Activated CD4-positive, alpha-beta T cell treated with anti-CD3 and anti-CD28 coated beads, Interleukin-2, amount 10 ng/mL, durations not matched to agents 24 days and 14 days (primary cell): ENCODE measurements around the gene SIRT7. TPM values are rescaled to one million over a fixed set of nuclear protein-coding genes. Genes with fewer than 3 reads are reported as not detected.

Experiments used
- DNase-seq: peaks from one replicate; pipeline ENCODE4 v3.0.0; 2022
- H3K27ac Mint-ChIP-seq: one replicate; pipeline ENCODE4 v1.8.0; 2022; ENCODE audit warnings: mild to moderate bottlenecking, mixed read lengths
- H3K27me3 Mint-ChIP-seq: one replicate; pipeline ENCODE4 v1.8.0; 2022; ENCODE audit warnings: mixed read lengths
- H3K36me3 Mint-ChIP-seq: one replicate; pipeline ENCODE4 v1.8.0; 2022; ENCODE audit warnings: low read depth, mild to moderate bottlenecking, mixed read lengths
- H3K4me1 Mint-ChIP-seq: one replicate; pipeline ENCODE4 v1.8.0; 2021; ENCODE audit warnings: mixed read lengths
- H3K4me3 Mint-ChIP-seq: one replicate; pipeline ENCODE4 v1.8.0; 2022; ENCODE audit warnings: mild to moderate bottlenecking, moderate library complexity, mixed read lengths
- H3K9me3 Mint-ChIP-seq: one replicate; pipeline ENCODE4 v1.8.0; 2021; ENCODE audit warnings: mixed read lengths
- intact Hi-C: fragments of 100-400 bp; cut with micrococcal nuclease; formaldehyde crosslinking; loops from one replicate; pipeline ENCODE4 v1.15.1; 2023
- total RNA-seq: library from RNA; stranded (reverse); gene quantifications from 2 replicates; pipeline ENCODE4 v1.2.3, GENCODE V29; 2022

The SIRT7 gene
- total RNA-seq, 1 donor from 2014 or later = 54.9 TPM

- H3K4me1 Mint-ChIP-seq = peaks cover 20% of the 10 kb centered on the region
- intact Hi-C loops = no loop called here
- no peaks in the 10 kb centered on the region for H3K9me3 Mint-ChIP-seq
- no peak for DNase-seq
- H3K36me3 Mint-ChIP-seq = peaks cover 18% of the 10 kb centered on the region
- peaks cover 6% of the 10 kb centered on the region for H3K27me3 Mint-ChIP-seq
- no peak overlapping the region for H3K27ac Mint-ChIP-seq
- no peak overlapping the region for H3K4me3 Mint-ChIP-seq
Measured at GRCh38 chr17:81931189-81931556, 13.2 kb upstream of the SIRT7 start.

DNA sequence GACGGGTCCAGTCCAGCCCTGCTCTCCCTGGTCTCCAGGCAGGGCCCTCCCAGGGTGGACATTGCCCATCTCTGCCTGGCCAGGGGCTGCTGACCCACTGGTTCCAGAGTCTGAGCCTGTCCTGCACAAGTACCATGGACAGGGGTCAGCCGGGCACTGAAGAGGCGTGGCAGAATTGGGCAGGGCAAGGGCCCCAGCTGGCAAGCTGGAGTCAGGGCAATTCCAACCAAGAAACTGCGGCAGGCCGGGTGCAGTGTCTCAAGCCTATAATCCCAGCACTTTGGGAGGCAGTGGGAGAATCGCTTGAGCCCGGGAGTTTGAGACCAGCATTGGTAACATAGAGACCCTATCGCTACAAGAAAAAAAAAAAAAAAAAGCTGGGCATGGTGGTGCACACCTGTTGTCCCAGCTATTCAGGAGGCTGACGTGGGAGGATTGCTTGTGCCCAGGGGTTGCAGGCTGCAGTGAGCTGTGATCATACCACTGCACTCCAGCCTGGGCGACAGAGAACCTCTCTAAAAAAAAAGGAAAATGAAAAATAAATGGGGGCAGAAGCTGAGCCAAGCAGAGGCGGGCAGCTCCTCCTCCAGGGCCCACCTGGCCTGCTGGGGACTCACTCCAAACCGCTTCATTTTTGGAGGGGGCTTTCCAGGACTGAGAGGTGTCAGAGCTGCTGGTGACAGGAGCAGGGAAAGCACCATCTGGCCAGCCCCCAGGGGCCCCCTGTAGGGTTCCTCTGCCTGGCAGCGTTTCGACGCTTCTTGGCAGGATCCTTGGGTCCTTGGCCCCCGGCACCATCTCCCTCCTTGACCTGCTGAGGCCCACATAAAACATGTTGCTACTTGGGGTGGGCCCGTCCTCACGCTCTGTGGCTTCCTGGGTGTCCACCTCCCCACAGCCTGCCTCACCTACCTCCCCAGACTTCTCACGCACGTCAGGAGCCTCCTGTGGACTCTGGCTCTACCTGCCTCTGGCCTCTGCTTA, 12.5 kb upstream of the SIRT7 start:
- DNase-seq = no peak
- Mint-ChIP-seq H3K27me3 (peaks cover 6% of the 10 kb centered on the region), H3K27ac (no peak overlapping the region), H3K9me3 (no peaks in the 10 kb centered on the region), H3K4me3 (no peak overlapping the region), H3K36me3 (peaks cover 14% of the 10 kb centered on the region), H3K4me1 (peaks cover 20% of the 10 kb centered on the region)
- intact Hi-C loops = no loop called here

GRCh38 chr17:81929253-81930141, 11.5 kb upstream of the SIRT7 start:
- no peak overlapping the region for H3K27ac Mint-ChIP-seq
- intact Hi-C loops = loop anchor here (5.0 kb wide), 1 partner anchor 57 kb away; the partner anchor contains the start of gene ARHGDIA

DNA sequence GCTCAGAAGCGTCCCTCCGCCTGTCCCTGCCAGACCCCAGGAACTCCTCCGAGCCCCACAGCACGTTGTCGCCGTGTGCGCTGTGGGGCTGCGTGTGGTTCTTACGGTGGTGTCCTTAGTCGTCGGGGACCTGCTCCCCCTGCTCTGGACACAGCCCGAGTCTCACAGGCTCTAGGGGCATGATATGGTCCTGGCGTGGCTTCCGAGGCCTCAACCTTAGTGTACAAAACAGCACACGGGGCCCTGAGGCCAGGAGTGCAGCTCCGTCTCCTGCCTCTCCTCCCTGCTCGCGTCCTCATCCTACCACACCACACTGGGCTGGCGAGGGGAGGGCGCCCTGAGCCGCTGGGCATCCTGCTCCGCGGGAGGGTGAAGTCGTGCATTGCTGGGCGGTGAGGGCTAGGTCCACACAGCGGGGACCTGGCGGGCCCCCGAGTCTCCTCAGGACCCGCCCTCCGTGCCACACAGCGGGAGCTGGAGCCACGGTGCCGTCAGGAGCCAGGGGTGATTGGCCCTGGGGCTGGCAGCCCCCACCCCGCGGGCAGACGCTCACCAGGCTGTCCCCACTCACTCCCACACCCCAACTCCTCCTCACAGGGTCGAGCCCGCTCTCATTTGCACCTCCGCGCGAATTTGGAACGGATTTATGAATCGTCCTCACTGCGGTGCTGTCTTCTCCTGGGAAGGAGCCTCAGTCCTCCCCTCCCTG, 10.7 kb upstream of the SIRT7 start:
- no peak overlapping the region for H3K27ac Mint-ChIP-seq
- DNase-seq = no peak
- intact Hi-C loops = loop anchor here (5.0 kb wide), 1 partner anchor 56 kb away; the partner anchor contains the start of gene ARHGDIA
- H3K9me3 Mint-ChIP-seq = no peaks in the 10 kb centered on the region
- peak overlapping the region; percentile 73 for H3K4me3 Mint-ChIP-seq
- H3K27me3 Mint-ChIP-seq = peaks cover 6% of the 10 kb centered on the region
- peaks cover 7% of the 10 kb centered on the region for H3K36me3 Mint-ChIP-seq
- H3K4me1 Mint-ChIP-seq = peaks cover 26% of the 10 kb centered on the region

More at GRCh38 chr17:81929253-81930141, 11.5 kb upstream of the SIRT7 start:
- DNase-seq = no peak
- Mint-ChIP-seq H3K4me3 (peak overlapping the region; percentile 73), H3K4me1 (peaks cover 23% of the 10 kb centered on the region), H3K9me3 (no peaks in the 10 kb centered on the region), H3K27me3 (peaks cover 6% of the 10 kb centered on the region), H3K36me3 (peaks cover 11% of the 10 kb centered on the region)

DNA sequence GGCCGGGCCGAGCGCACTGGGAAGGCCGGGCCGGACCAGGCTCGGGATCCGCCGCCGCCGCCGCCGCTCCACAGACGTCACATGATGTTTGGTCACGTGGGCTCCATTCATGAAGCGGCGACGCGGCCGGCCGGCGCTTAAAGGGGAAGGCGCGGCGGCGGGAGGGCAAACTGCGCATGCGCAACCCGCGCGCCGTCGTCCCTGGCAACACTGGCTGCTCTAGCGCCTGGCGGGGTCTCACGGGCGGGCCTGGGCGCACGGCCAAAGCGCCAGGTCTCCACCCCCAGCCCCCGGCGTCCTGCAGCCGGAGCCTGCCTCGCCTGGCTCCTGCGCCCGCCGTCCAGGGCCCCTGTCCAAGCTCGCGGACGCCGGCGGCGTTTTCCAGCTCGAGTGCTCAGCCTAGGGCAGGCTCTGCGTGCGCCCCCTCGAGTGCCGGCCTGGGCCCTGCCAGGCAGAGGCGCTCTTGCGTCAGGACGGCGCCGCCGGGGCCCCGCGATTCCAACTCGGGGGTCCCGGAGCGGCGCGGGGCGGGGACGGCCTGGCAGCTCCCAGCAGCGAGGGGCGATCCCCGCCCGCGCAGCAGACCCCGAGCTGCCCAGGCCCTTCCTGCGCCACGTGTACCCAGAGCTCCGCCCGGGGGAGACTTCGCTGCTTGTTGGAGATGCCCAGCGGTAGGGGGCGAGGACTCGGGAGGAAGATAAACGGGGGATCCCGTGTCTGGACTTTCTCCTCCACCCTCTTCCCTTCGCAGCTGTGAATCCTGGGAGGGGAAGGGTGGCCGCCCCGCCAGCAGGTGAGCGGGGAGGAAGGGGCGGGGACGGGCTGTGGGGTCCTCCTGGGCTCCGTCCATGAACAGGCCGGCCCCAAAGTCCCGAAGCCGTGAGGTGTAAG, 9.9 kb upstream of the SIRT7 start, which contains the start of gene MAFG:
Gene MAFG (minus strand): TSS at position 83 of the 891 bp plus-strand sequence. CDS start 4,550 bp downstream, outside the sequence.
- DNase-seq = peak; percentile 97
- H3K27me3 Mint-ChIP-seq = peaks cover 6% of the 10 kb centered on the region
- intact Hi-C loops = loop anchor here (2.0 to 5.0 kb wide), 3 partner anchors 17 to 95 kb away; partner anchors contain the start of genes ARHGDIA, MCRIP1 and PCYT2
- H3K4me3 Mint-ChIP-seq = peak within 1 kb of the TSS; percentile 92
- H3K36me3 Mint-ChIP-seq = peaks cover 5% of the 10 kb centered on the region
- no peaks in the 10 kb centered on the region for H3K9me3 Mint-ChIP-seq
- peak within 1 kb of the TSS; percentile 90 for H3K27ac Mint-ChIP-seq
- H3K4me1 Mint-ChIP-seq = peaks cover 28% of the 10 kb centered on the region

- Mint-ChIP-seq H3K27me3 (peaks cover 6% of the 10 kb centered on the region), H3K4me3 (peak overlapping the region; percentile 73), H3K9me3 (no peaks in the 10 kb centered on the region), H3K4me1 (peaks cover 26% of the 10 kb centered on the region), H3K27ac (no peak overlapping the region), H3K36me3 (peaks cover 6% of the 10 kb centered on the region)
- no peak for DNase-seq
- intact Hi-C loops = loop anchor here (2.0 to 5.0 kb wide), 3 partner anchors 16 to 94 kb away; partner anchors contain the start of genes ARHGDIA, MCRIP1 and PCYT2
Measured at GRCh38 chr17:81927152-81927652, 9.2 kb upstream of the SIRT7 start.

DNA sequence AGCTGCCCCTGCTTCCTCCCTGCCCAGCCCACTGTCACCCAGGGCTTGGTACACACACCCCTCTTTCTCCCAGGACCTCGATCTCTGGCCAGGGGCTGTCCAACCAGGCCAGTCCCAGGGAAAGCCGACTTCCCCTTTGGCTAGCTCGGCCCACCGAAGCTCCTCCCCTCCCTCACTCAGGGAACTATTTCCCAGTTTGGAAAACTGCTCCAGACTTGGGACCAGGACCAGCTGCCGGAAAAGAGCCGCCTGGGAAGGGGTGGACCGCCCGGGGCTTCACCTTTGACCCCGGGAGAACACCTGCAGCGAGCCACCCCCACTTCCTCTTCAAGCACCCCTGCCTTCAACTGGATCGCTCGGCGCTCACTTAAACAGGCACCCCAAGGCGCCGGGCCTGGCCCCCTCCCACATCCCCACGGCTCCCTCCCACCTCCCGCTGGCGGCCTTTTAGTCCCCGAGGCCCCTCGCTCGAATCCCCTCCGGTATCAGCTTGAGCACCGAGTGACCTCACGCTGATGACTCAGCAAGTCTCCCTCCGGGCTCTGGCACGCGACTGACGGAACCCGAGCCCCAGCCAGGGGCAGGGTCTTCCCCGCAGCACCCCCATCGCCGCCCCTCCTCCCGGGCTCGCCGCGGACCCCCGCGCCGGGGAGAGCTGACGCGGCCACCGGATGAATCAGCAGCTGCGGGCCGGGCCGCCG, 8.6 kb upstream of the SIRT7 start:
- peak; percentile 87 for DNase-seq
- peaks cover 4% of the 10 kb centered on the region for H3K36me3 Mint-ChIP-seq
- intact Hi-C loops = loop anchor here (2.0 to 5.0 kb wide), 3 partner anchors 16 to 94 kb away; partner anchors contain the start of genes ARHGDIA, MCRIP1 and PCYT2
- peak overlapping the region; percentile 90 for H3K27ac Mint-ChIP-seq
- peaks cover 26% of the 10 kb centered on the region for H3K4me1 Mint-ChIP-seq
- no peaks in the 10 kb centered on the region for H3K9me3 Mint-ChIP-seq
- H3K27me3 Mint-ChIP-seq = peaks cover 6% of the 10 kb centered on the region
- H3K4me3 Mint-ChIP-seq = peak overlapping the region; percentile 92

GRCh38 chr17:81925860-81926450, 8.0 kb upstream of the SIRT7 start:
- no peak for DNase-seq
- intact Hi-C loops = loop anchor here (2.0 to 5.0 kb wide), 3 partner anchors 15 to 93 kb away; partner anchors contain the start of genes ARHGDIA, MCRIP1 and PCYT2
- peak overlapping the region; percentile 90 for H3K27ac Mint-ChIP-seq

DNA sequence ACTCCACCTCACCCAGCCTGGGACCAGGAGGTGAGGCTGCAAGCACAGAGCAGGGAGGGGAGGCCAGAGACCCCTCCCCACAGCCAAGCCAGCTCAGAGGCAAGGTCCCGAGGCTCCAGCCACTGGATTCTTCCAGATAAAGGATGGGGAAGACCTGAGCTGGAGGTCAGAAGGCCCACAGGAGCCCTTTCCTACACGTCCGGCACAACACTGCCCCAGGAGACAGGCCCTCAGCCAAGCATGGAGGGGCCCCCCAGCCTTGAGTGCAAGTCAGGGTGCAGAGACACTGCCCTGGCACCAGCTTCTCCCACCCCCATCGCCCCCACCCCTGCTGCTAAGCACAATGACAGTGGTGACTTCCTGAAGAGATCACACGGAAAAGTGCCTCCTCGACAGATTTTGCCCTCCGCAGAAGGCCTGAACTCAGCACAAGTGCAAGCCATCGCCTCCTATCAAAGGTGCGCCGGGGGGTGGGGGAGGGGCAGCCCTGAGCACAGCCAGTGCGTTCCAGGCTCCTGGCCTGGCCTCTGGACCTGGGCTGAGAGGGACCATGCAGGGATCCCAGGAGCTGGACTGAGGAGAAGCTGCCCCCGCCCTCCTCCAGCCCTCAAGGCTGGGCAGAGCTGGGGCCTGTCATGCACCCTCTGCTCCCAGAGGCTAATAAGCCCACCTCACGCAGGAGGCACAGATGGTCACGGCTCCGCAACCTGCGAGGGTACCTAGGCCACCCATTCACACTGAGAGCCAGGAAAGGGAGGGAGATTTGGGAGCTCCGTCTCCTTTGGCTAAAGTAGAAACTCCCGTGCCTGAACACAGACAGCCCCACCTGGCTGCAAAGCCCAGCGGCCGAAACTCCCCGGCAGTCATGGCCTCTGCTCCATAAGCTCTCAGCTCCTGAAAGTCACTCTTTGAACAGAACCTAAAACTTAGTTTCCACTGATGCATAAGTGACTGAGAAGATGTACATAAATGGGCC, 6.9 kb upstream of the SIRT7 start:
- H3K27me3 Mint-ChIP-seq = peaks cover 2% of the 10 kb centered on the region
- intact Hi-C loops = loop anchor here (5.0 kb wide), 1 partner anchor 53 kb away; the partner anchor contains the start of gene ARHGDIA
- H3K36me3 Mint-ChIP-seq = peaks cover 10% of the 10 kb centered on the region
- no peaks in the 10 kb centered on the region for H3K9me3 Mint-ChIP-seq
- peak overlapping the region; percentile 37 for H3K27ac Mint-ChIP-seq
- DNase-seq = no peak
- peaks cover 29% of the 10 kb centered on the region for H3K4me1 Mint-ChIP-seq
- peak overlapping the region; percentile 92 for H3K4me3 Mint-ChIP-seq

More at GRCh38 chr17:81925860-81926450, 8.0 kb upstream of the SIRT7 start:
- no peaks in the 10 kb centered on the region for H3K9me3 Mint-ChIP-seq
- peak overlapping the region; percentile 92 for H3K4me3 Mint-ChIP-seq
- peaks cover 7% of the 10 kb centered on the region for H3K36me3 Mint-ChIP-seq
- peaks cover 5% of the 10 kb centered on the region for H3K27me3 Mint-ChIP-seq
- peaks cover 29% of the 10 kb centered on the region for H3K4me1 Mint-ChIP-seq
